Measurements from ENCODE around the gene PRR12. TPM values are rescaled to one million over a fixed set of nuclear protein-coding genes. Genes with fewer than 3 reads are reported as not detected.
A peak's percentile ranks its signal among the peaks of the same experiment; 100 is the strongest.
"Not testable (repeated sequence)": the region's sequence is repeated elsewhere in the genome, so short reads cannot be mapped to it uniquely, and the experiment has no call there.

Gene PRR12
- total and polyA plus RNA-seq, 2 experiments from 2014 or later: 5.1 to 24.7 TPM

DNA sequence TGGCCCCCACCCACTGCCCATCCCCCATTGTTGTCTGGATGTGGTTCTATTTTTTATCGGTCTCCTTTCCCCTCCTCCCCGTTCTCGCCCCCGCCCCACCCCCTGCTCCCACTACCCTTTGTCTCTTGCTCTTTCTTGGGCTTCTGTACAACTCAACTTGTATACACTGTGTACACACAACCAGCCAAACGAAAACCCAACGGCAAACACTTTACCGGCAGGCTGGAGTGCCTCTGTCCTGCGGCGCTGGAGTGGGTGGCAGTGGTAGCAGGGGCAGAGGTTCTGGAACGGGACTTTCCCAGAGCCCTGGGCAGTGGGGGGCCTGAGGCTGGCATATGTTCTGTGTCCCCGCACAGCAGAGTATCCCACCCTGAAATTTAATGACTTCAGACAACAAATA is 35.2 kb downstream of the PRR12 start:
- Histone ChIP-seq H3K36me3 (peaks cover 15% of the 10 kb centered on the region), H3K4me3 (no peak overlapping the region), H3K27me3 (no peaks in the 10 kb centered on the region), H3K4me1 (ENCODE audit: low read depth) (no peaks in the 10 kb centered on the region), H3K9me3 (ENCODE audit: low read depth) (no peaks in the 10 kb centered on the region), H3K27ac (no peak overlapping the region)
- DNase-seq (ENCODE audit: low read depth in 1 of 2, low spot score in 1 of 2): no peak
- TF ChIP-seq, protein P1, sequence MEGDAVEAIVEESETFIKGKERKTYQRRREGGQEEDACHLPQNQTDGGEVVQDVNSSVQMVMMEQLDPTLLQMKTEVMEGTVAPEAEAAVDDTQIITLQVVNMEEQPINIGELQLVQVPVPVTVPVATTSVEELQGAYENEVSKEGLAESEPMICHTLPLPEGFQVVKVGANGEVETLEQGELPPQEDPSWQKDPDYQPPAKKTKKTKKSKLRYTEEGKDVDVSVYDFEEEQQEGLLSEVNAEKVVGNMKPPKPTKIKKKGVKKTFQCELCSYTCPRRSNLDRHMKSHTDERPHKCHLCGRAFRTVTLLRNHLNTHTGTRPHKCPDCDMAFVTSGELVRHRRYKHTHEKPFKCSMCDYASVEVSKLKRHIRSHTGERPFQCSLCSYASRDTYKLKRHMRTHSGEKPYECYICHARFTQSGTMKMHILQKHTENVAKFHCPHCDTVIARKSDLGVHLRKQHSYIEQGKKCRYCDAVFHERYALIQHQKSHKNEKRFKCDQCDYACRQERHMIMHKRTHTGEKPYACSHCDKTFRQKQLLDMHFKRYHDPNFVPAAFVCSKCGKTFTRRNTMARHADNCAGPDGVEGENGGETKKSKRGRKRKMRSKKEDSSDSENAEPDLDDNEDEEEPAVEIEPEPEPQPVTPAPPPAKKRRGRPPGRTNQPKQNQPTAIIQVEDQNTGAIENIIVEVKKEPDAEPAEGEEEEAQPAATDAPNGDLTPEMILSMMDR (IDR thresholded peaks at IDR 0.05; ENCODE audit: low read depth, low read length): no peak

DNA sequence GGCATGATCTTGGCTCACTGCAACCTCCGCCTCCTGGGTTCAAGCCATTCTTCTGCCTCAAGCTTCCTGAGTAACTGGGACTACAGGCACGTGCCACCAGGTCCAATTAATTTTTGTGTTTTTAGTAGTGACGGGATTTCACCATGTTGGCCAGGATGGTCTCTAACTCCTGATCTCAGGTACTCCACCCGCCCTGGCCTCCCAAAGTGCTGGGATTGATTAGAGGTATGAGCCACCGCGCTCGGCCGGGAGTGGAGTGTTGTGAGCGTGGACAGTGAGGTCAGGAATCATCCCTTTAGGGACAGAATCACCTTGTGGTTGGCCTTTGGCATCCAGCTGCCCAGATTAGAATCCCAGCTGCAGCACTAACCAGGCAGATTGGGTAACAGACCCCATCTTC is 38.7 kb downstream of the PRR12 start:
- Histone ChIP-seq H3K4me1 (ENCODE audit: low read depth) (no peaks in the 10 kb centered on the region), H3K4me3 (no peak overlapping the region), H3K27ac (peak overlapping the region; percentile 4), H3K9me3 (ENCODE audit: low read depth) (no peaks in the 10 kb centered on the region), H3K36me3 (peaks cover 12% of the 10 kb centered on the region), H3K27me3 (no peaks in the 10 kb centered on the region)
- no peak for DNase-seq (ENCODE audit: low read depth in 1 of 2, low spot score in 1 of 2)
- TF ChIP-seq, protein P1 (IDR thresholded peaks at IDR 0.05; ENCODE audit: low read depth, low read length): no peak

DNA sequence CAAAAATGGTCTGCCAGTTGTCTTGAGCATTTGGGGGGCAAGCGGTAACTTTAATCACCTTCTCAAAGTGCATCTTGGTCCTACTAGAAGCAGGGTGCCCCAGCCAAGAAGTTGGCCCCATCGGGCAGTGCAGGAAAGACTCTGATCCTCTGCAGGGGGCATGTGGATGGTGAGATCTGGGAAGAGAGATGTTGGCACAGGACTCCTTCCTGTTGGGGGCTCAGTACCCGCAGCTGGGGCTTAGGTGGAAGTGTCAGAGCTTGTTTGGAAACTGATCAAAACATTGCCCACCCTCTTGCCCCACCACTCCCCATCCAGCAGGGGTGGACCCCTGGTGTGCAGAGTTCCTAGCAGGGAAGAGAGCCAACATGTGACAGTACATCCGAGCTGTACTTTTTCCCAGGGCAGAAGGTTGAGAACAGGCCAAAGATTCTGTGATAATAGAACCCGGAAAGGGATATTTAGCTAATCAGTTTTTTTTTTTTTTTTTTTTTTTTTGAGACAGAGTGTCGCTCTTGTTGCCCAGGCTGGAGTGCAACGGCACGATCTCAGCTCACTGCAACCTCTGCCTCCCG is 40.1 kb downstream of the PRR12 start:
- H3K4me3 ChIP-seq: no peak overlapping the region
- no peak overlapping the region for H3K27ac ChIP-seq
- no peaks in the 10 kb centered on the region for H3K9me3 ChIP-seq (ENCODE audit: low read depth)
- H3K4me1 ChIP-seq (ENCODE audit: low read depth): no peaks in the 10 kb centered on the region
- TF ChIP-seq, protein P1 (IDR thresholded peaks at IDR 0.05; ENCODE audit: low read depth, low read length): no peak
- H3K27me3 ChIP-seq: no peaks in the 10 kb centered on the region
- no peak for DNase-seq (ENCODE audit: low read depth in 1 of 2, low spot score in 1 of 2)
- peaks cover 8% of the 10 kb centered on the region for H3K36me3 ChIP-seq

DNA sequence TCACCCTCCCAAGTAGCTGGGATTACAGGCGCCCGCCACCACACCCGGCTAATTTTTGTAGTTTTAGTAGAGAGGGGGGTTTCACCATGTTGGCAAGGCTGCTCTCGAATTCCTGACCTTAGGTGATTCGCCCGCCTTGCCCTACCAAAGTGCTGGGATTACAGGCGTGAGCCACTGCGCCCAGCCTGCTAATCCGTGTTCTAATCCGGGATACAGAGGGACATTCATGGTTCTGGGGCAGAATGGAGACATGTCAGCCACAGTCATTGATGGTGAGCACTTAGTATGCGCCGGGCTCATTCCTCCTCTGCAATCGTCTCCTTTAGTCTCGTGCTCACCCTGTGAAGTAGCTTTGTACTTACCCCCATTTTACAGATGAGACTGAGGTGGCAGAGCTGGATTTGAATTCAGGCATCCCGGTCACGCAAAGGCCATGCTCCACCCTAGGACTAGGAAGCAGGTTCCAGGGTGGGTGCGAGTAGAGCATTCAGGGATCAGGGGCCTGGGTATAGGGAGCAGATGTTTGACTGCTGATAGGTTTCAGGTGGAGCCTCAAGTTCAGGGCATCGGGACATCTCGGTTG is 40.7 kb downstream of the PRR12 start:
- TF ChIP-seq, protein P1 (IDR thresholded peaks at IDR 0.05; ENCODE audit: low read depth, low read length): no peak
- H3K4me3 ChIP-seq: no peak overlapping the region
- no peak for DNase-seq (ENCODE audit: low read depth in 1 of 2, low spot score in 1 of 2)
- H3K9me3 ChIP-seq (ENCODE audit: low read depth): no peaks in the 10 kb centered on the region
- no peaks in the 10 kb centered on the region for H3K27me3 ChIP-seq
- H3K4me1 ChIP-seq (ENCODE audit: low read depth): no peaks in the 10 kb centered on the region
- H3K27ac ChIP-seq: no peak overlapping the region
- peaks cover 6% of the 10 kb centered on the region for H3K36me3 ChIP-seq

DNA sequence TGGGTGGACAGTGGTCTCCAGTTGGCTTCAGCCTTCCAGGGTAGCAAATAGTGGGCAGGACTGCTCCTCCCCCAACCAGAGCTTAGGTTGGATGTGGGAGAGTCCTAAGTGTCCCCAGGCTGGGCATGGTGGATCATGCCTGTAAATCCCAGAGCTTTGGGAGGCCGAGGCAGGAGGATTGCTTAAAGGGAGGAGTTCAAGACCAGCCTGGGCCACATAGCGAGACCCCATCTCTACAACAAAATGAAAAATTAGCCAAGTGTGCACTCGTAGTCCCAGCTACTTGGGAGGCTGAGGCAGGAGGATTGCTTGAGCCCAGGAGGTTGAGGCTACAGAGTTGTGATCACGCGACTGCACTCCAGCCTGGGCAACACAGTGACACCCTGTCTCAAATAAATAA is 41.6 kb downstream of the PRR12 start:
- TF ChIP-seq, protein P1 (IDR thresholded peaks at IDR 0.05; ENCODE audit: low read depth, low read length): no peak
- Histone ChIP-seq H3K36me3 (peaks cover 1% of the 10 kb centered on the region), H3K27me3 (no peaks in the 10 kb centered on the region), H3K27ac (no peak overlapping the region), H3K4me3 (no peak overlapping the region), H3K9me3 (ENCODE audit: low read depth) (no peaks in the 10 kb centered on the region), H3K4me1 (ENCODE audit: low read depth) (no peaks in the 10 kb centered on the region)
- DNase-seq (ENCODE audit: low read depth in 1 of 2, low spot score in 1 of 2): no peak

DNA sequence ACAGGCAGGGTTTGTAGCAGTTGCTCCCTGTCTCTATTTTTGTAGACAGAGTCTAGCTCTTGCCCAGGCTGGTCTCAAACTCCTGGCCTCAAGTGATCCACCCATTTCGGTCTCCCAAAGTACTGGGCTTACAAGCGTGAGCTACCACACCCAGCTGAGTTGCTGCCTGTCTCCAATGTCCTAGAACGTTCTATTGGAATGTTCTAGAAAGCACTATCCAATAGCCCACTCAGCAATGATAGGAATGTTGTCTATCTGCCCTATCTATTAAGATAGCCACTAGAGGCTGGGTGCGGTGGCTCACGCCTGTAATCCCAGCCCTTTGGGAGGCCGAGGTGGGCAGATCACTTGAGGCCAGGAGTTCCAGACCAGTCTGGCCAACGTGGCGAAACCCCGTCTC is 42.3 kb downstream of the PRR12 start:
- not testable (repeated sequence) for H3K36me3 ChIP-seq; H3K27ac ChIP-seq; H3K9me3 ChIP-seq (ENCODE audit: low read depth); H3K27me3 ChIP-seq; H3K4me1 ChIP-seq (ENCODE audit: low read depth); H3K4me3 ChIP-seq
- peak in 1 of 2 donors; percentile 47 for DNase-seq (ENCODE audit: low read depth in 1 of 2, low spot score in 1 of 2)

All from cardiac muscle cell (in vitro differentiated cells and primary cell).